HG02763 (cell line): Measurements from ENCODE around the gene WRAP73.
"Not testable (repeated sequence)": the region's sequence is repeated elsewhere in the genome, so short reads cannot be mapped to it uniquely, and the experiment has no call there.

Experiments
- ATAC-seq: cut with Tn5 transposase; IDR thresholded peaks from one replicate; pipeline ENCODE4 v1.9.1; 2021; ENCODE audit warnings: mild to moderate bottlenecking, moderate library complexity; ENCODE audit not compliant: unreplicated experiment

WRAP73 gene

DNA sequence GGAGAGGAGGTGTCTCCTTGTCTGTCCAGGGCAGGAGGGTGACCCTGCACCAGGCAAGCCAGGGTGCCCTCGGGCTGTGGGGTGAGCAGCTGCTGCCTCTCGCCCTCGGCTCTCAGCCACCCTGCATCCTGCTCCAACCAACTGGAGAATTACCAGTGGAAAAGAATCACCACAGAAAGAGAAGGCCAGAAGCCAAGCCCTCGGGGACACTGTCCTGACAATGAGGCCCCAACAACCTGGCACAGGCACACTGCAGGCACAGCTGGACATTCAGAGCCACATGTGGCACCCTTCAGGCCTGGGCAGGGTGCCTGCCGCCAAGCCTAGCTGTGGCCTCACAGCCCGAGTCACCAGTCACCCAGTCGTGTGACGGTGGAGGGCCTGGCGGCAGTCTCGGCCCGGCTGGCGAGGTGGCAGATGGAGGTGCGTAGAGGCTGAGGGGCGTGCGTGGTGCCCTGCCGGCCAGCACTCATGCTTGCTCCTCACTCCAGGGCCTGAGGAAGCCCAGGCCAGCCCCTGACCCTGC is 50.6 kb downstream of the WRAP73 start:
- no peak for ATAC-seq

- no peak for ATAC-seq
Observed at GRCh38 chr1:3598522-3599285, 51.2 kb downstream of the WRAP73 start.

GRCh38 chr1:3598051-3598491 is 51.8 kb downstream of the WRAP73 start:
- ATAC-seq = no peak

DNA sequence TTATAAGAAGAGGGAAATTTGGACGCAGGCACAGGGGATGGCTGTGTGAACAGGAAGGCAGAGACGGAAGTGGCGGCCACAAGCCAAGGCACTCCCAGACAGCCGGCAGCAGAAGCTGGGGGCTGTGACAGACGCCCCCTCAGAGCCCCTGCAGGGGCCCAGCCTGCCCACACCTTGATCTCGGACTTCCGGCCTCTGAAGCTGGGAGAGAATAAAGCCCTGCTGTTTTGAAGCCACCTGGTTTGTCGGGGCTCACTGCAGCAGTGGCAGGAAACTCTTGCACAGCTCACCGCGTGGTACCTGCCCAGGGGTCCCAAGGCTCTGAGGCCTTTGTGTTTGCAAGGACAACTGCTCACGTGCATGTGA is 52.3 kb downstream of the WRAP73 start:
- no peak for ATAC-seq

- ATAC-seq = no peak
Observed at GRCh38 chr1:3596663-3597598, 53.0 kb downstream of the WRAP73 start.

- ATAC-seq = no peak
Observed at GRCh38 chr1:3595949-3596348, 54.0 kb downstream of the WRAP73 start.

DNA sequence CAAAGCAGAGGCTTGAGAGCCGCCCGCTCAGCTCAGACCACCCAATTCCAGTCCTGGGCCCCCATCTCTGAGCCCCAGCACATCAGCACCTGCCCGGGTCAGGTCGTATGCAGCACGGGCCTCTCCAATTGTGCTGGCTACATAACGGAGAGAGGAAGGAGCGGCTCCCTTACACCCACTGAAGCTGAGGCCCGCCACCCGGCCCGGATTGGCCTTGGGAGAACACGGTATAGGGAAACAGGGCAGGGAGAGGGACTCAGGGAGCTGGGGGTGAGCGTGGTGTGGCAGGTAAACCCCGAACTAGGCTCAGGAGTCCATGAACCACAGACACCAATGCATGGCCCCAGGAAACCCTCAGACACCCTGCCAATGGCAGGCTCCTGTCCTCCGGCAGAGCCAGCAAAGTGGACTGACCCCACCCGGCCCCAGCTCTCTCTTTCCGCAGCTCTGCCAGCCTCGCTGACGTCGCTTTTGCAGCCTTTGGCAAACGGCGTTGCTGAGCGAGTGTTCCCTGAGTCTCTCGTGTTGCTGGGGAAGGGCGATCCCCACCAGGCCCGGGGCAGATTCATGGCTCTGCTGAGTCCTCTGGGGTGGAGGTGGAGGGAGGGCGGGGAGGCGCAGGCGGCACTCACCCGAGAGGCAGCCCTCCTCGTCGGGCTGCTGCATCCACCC is 55.1 kb downstream of the WRAP73 start:
- no peak for ATAC-seq

GRCh38 chr1:3593745-3594144 is 56.2 kb downstream of the WRAP73 start:
- ATAC-seq = no peak

DNA sequence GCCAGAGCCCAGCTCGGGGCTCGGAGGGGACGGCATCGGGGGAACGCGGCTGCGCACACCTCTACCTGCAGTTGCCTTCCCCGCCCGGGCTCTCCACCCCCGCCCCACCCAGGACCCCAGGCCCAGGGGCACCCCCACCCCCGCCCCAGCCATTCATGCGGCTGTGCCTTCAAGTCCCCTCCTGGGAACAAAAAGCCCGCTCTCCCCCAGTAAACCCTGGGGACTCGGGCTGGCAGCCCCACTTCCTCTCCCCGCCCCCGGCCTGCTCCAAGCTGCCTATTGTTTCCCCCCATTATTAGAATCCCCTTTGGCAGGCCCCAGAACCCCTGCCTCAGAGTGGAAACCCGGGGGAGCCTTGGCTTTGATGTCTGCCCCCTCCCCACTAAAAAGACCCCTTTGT is 56.6 kb downstream of the WRAP73 start:
- no peak for ATAC-seq

GRCh38 chr1:3590951-3591865 is 58.7 kb downstream of the WRAP73 start:
- no peak for ATAC-seq

- ATAC-seq = no peak
Observed at GRCh38 chr1:3590139-3590763, 59.7 kb downstream of the WRAP73 start.

DNA sequence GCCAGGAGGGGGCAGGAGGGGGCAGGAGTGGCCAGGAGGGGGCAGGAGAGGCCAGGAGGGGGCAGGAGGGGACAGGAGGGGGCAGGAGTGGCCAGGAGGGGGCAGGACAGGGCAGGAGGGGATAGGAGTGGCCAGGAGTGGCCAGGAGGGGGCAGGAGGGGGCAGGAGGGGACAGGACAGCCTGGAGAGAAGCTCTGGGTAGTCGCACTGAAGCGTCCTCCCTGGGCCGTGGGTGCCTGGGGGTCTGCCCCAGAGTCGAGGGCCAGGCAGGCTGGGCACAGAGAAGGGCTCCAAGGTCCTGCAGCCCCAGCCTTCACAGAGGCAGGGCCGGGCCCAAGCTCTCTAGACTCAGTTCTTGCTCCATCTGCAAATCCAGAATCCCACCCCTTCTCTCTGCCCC is 61.5 kb downstream of the WRAP73 start:
- ATAC-seq = no peak

GRCh38 chr1:3586986-3587759 is 62.7 kb downstream of the WRAP73 start:
- no peak for ATAC-seq

- no peak for ATAC-seq
Observed at GRCh38 chr1:3585940-3586568, 63.8 kb downstream of the WRAP73 start.

GRCh38 chr1:3585353-3585868 is 64.5 kb downstream of the WRAP73 start:
- ATAC-seq = not testable (repeated sequence)

DNA sequence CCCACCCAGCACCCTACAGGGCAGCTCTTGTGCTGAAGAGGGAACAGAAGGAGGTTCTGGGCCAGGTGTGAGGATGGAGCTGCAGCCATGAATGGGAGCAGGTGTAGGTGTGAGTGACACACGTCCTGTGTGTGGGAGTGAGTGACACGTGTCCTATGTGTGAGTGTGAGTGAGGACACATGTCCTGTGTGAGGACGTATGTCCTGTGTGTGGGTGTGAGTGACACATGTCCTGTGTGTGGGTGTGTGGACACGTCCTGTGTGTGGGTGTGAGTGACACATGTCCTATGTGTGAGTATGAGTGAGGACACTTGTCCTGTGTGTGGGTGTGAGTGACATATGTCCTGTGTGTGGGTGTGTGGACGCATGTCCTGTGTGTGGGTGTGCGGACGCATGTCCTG is 65.0 kb downstream of the WRAP73 start:
- ATAC-seq = no peak

DNA sequence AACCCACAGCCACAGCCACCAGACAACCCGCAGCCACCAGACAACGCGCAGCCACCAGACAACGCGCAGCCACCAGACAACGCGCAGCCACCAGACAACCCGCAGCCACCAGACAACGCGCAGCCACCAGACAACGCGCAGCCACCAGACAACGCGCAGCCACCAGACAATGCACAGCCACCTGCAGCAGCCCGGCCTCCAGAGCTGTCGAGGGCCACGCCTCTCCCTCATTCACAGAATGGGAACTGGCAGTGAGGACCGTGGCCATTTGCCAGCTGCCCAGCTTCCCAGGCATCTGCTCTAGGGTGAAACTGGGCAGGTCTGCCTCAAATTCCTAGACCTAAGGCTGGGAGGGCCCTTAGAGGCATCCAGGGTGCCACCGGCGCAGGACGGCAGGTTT is 66.2 kb downstream of the WRAP73 start:
- ATAC-seq = not testable (repeated sequence)
